ENCODE results near the gene CTDP1. TPM values are rescaled to one million over a fixed set of nuclear protein-coding genes. Genes with fewer than 3 reads are reported as not detected.

Gene CTDP1
- total RNA-seq, 2 experiments from 2014 or later = 28.0 to 29.1 TPM

DNA sequence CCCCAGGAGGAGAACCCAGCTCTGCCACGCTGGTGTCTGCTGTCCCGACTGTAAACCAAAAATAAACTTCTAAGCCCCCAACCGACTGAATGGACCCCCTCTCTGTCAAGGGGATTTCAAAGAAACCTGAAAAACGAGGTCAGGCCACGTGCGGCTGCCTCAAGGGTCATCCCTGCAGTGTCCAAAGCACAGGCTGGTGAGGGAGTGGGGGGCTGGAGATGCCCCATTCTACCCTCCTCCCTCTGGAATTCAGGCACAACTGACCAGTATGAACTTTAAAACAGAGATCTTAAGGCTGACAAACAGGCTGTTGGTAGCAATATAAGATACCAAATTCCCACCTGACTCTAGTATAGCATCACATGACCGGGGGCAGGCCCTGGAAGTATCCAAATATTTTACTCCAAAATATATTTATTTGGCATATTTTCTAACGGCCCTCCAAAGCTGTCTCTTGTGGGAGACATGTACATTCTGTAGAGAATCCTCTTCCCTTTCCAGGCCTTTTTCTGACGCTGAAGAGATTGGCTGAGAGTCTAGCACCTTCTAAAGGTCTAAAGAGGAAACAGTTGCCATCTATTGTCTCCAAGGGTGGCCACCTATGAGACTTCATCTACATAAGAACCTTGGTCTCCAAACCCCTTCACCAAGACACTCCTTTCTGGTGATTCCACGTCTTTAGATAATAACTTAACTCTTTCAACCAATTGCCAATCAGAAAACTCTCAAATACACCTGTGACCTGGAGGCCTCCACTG, 40.4 kb upstream of the CTDP1 start:
- CTCF ChIA-PET = interaction anchor here (1.0 to 1.9 kb wide), 2 partner anchors 260 to 261 kb away, joined by 4 to 5 read pairs; no protein-coding TSS in a partner anchor
- intact Hi-C loops (cut with micrococcal nuclease) = no loop called here
- no peaks in the 10 kb centered on the region for H3K36me3 Mint-ChIP-seq (ENCODE audit: low read depth)
- H3K9me3 Mint-ChIP-seq = no peaks in the 10 kb centered on the region
- H3K4me1 Mint-ChIP-seq (ENCODE audit: low read depth) = peaks cover 4% of the 10 kb centered on the region
- no peak for DNase-seq
- no peak overlapping the region for H3K27ac Mint-ChIP-seq
- H3K4me3 Mint-ChIP-seq = no peak overlapping the region
- peaks cover 19% of the 10 kb centered on the region for H3K27me3 Mint-ChIP-seq (ENCODE audit: low read depth)

DNA sequence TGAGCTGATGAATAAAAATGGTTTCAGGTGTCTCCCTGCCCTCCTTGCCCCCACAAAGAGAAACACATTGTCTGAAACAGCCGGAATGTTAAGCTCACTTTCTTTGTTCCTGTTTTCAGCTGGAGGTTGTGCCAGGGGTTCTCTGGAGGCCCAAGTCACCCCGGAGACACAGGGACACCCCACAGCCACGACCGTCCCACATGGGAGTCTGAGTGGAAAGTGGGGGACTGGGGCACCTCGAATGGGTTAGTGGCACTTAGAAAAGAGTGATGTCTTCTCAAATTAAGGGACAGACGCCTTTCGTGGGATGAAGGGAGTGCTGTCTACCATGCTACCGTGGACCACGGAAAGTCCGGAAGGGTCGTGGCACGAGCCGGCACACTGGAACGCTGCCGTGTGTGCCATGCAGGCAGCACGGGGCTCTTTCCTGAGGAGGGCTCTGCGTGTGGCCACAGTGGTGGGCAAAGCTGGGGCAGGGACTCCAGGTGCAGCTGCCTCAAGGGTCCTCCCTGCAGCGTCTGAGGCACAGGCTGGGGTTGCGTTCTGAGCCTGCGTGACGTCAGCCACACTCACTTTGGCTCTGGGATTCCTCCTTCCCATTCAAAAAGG, 39.4 kb upstream of the CTDP1 start:
- no peak overlapping the region for H3K27ac Mint-ChIP-seq
- CTCF ChIA-PET = interaction anchor here (0.7 to 1.9 kb wide), 3 partner anchors 190 to 262 kb away, joined by 3 to 5 read pairs (median 4); no protein-coding TSS in a partner anchor
- no peaks in the 10 kb centered on the region for H3K9me3 Mint-ChIP-seq
- peaks cover 19% of the 10 kb centered on the region for H3K27me3 Mint-ChIP-seq (ENCODE audit: low read depth)
- H3K4me1 Mint-ChIP-seq (ENCODE audit: low read depth) = peaks cover 4% of the 10 kb centered on the region
- DNase-seq = no peak
- no peaks in the 10 kb centered on the region for H3K36me3 Mint-ChIP-seq (ENCODE audit: low read depth)
- H3K4me3 Mint-ChIP-seq = no peak overlapping the region
- intact Hi-C loops (cut with micrococcal nuclease) = loop anchor here (10.0 kb wide), 1 partner anchor 765 kb away; no protein-coding TSS in a partner anchor

DNA sequence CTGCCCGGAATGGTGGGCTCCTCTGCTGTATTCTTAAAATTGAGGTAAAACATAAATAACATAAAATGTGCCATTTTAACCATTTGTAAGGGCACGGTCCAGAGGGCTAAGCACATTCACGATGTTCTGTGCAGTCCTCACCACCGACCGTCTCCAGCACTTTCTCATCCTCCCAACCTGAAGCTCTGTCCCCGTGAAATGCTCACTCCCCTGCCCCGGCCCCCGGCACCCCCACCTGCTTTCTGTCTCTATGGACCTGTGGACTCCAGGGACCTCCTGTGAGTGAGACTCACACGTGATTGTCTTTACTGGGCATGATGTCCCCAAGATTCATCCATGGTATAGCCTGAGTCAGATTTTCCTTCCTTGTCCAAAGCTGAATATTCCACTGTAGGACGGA, 38.7 kb upstream of the CTDP1 start:
- Mint-ChIP-seq H3K4me1 (ENCODE audit: low read depth) (peaks cover 4% of the 10 kb centered on the region), H3K36me3 (ENCODE audit: low read depth) (no peaks in the 10 kb centered on the region), H3K27ac (no peak overlapping the region), H3K9me3 (no peaks in the 10 kb centered on the region), H3K4me3 (no peak overlapping the region), H3K27me3 (ENCODE audit: low read depth) (peaks cover 19% of the 10 kb centered on the region)
- CTCF ChIA-PET = interaction anchor here (1.9 kb wide), 1 partner anchor 263 kb away, joined by 5 read pairs; no protein-coding TSS in a partner anchor
- DNase-seq = no peak
- intact Hi-C loops (cut with micrococcal nuclease) = loop anchor here (10.0 kb wide), 1 partner anchor 766 kb away; no protein-coding TSS in a partner anchor

DNA sequence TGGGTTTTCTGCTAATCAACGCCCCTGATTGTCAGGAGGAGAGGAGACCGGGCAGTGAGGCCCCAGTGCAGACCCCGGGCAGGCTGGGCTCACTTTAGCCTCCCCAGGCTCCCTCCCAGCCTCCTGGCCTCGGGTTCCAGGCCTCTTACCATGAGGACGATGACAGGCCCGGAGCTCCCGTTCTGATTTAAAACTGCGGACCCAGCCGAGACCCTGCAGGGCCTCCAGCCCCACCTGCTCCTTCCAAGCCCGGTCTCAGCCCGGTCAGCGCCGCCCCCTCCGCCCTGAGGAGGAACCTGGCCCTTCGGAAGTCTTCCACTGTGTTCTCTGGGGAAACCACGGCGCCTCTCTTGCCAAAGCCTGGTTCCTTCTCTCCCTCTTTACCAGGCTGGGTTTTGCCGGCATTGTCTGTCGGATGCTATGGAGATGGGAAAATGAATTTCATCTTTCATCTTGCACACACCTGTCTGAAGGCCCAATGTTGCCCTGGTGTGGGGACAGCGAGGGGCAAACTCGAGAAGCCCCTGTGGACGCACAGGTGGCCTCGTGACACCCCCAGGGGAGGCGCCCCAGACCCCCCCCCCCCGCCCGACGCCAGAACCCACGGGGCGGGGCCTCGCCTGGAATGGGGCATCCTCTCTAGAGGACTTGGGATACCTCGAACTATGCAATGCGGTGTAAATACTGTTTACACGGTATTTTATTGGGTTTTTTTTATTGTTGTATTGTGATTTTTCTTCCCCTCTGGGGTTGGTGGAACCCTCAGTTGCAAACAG, 37.7 kb upstream of the CTDP1 start:
- Mint-ChIP-seq H3K4me3 (no peak overlapping the region), H3K27me3 (ENCODE audit: low read depth) (peaks cover 18% of the 10 kb centered on the region), H3K4me1 (ENCODE audit: low read depth) (peaks cover 4% of the 10 kb centered on the region), H3K36me3 (ENCODE audit: low read depth) (no peaks in the 10 kb centered on the region), H3K9me3 (no peaks in the 10 kb centered on the region), H3K27ac (no peak overlapping the region)
- no peak for DNase-seq
- CTCF ChIA-PET = interaction anchor here (0.7 to 5.3 kb wide), 4 partner anchors 8 to 270 kb away, joined by 3 to 63 read pairs (median 4); no protein-coding TSS in a partner anchor
- intact Hi-C loops (cut with micrococcal nuclease) = loop anchor here (10.0 kb wide), 1 partner anchor 767 kb away; no protein-coding TSS in a partner anchor

DNA sequence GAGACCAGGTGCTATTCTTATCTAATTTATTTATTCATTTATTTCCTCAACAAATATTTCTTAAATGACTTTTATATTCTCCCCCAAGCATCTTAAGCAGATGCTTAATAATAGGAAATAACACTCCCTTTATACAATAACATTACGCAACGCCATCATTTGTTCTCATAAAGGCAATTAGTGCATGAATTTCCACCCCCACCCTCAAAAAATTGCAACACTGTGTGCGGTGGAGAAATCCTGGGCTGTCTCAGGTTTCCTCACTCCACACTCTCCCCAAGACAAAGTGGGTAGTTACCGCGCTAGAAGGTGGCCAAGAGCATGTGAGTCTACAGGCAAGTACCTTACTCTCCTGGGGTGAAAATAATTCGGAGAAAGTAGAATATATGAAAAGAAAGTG, 37.0 kb upstream of the CTDP1 start:
- CTCF ChIA-PET = interaction anchor here (0.7 to 5.3 kb wide), 7 partner anchors 8 to 270 kb away, joined by 3 to 63 read pairs (median 4); no protein-coding TSS in a partner anchor
- Mint-ChIP-seq H3K27ac (no peak overlapping the region), H3K4me3 (no peak overlapping the region), H3K4me1 (ENCODE audit: low read depth) (peaks cover 4% of the 10 kb centered on the region), H3K9me3 (no peaks in the 10 kb centered on the region), H3K36me3 (ENCODE audit: low read depth) (no peaks in the 10 kb centered on the region), H3K27me3 (ENCODE audit: low read depth) (peaks cover 14% of the 10 kb centered on the region)
- intact Hi-C loops (cut with micrococcal nuclease) = loop anchor here (10.0 kb wide), 1 partner anchor 768 kb away; no protein-coding TSS in a partner anchor
- DNase-seq = no peak

DNA sequence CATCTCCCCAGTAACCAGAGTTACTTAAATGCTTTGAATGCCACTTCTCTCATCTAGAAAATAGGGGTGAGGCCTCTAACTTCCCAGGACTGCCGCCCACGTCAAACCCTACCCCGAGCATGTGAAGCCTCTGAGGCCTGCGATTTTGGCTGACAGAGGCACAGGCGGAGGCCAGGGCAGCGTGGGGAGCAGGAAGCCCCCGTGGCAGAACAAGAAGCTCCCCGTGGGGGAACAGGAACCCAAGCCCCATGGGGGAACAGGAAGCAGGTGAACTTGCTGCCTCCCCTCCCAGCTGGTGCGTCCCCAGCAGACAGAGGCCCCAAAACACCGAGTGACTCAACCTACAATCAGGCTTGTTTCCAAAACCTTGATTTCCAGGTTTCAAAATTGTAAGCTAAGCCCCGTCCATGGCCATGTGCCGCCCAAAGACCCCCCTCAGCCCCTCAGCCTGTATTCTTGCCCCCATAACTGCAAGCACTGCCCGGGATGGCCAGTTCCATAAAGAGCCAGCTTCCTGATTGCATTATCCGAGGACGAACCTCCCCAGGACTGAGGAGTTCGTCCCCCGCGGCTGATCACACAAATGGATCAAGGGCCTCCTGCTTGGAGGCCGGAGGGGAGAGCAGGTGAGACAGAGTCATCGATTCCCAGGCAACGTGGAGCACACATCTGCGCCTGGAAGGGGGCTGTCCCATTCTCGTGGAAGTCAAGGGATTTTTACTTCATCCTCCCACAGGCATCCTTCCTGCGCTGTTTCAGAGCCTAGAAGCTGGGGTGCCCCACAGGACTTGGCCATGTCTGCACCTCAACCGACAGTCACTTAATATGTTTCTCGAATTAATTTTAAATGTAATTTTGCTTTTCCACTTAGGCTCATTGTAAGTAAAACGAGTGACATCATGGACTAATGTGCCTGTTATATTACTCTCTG, 36.3 kb upstream of the CTDP1 start:
- H3K4me3 Mint-ChIP-seq = no peak overlapping the region
- H3K27ac Mint-ChIP-seq = no peak overlapping the region
- peak; percentile 8 for DNase-seq
- intact Hi-C loops (cut with micrococcal nuclease) = loop anchor here (10.0 kb wide), 1 partner anchor 769 kb away; no protein-coding TSS in a partner anchor
- peaks cover 14% of the 10 kb centered on the region for H3K27me3 Mint-ChIP-seq (ENCODE audit: low read depth)
- H3K36me3 Mint-ChIP-seq (ENCODE audit: low read depth) = no peaks in the 10 kb centered on the region
- CTCF ChIA-PET = interaction anchor here (0.7 to 5.3 kb wide), 8 partner anchors 8 to 271 kb away, joined by 3 to 63 read pairs (median 4); no protein-coding TSS in a partner anchor
- H3K9me3 Mint-ChIP-seq = no peaks in the 10 kb centered on the region
- H3K4me1 Mint-ChIP-seq (ENCODE audit: low read depth) = peaks cover 4% of the 10 kb centered on the region

DNA sequence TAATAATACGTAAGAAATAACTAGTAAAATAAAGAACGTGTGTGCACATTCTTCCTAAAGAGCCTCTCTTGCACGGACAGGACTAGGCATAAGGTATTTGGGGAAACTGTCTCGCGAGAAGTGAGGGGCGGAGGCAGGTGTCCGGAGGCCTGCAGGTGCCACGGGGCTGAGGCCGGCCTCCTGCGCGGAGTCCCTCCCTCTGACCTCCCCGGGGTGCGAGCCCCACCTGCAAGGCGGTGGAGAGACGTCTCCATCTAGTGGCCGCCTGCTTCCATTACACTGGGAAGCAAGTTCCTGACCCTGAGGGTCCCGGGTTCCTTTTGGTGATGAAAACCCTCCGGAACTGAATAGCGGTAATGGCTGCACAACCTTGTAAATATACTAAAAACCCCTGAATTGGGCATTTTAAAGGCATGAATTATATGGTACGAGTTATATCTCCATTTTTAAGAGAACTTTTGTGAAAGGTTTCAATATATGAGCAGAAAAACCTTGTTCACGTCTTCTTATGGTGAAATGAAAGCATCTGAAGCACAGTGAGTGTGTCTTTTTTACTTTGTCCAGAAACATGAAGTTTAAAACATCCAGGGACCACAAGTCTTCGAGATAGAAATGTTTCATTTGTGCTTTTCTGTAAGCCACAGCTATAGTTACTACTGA, 35.5 kb upstream of the CTDP1 start:
- intact Hi-C loops (cut with micrococcal nuclease) = loop anchor here (1.0 to 10.0 kb wide), 3 partner anchors 116 to 769 kb away; no protein-coding TSS in a partner anchor
- H3K4me1 Mint-ChIP-seq (ENCODE audit: low read depth) = peaks cover 4% of the 10 kb centered on the region
- no peaks in the 10 kb centered on the region for H3K9me3 Mint-ChIP-seq

DNA sequence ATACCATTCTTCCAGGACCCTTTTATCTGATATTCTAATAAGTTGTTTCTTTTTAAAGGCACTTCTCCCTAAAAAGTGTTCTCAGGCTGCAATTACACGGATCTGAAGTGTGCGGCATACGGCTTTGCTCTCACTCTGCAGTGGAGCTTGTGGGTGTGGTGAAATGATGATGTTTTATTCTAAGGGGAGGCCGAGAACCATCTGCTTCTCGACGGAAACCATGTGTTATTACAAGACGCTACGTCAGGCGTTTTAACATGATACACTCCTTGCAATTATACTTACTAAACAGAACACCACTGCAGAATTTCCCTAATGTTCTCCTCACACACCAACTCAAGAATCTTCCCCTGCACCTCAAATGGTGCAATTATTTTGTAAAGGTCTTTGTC, 34.9 kb upstream of the CTDP1 start:
- no peak for DNase-seq
- intact Hi-C loops (cut with micrococcal nuclease) = loop anchor here (1.0 to 10.0 kb wide), 3 partner anchors 116 to 770 kb away; no protein-coding TSS in a partner anchor
- CTCF ChIA-PET = interaction anchor here (0.7 to 5.3 kb wide), 8 partner anchors 21 to 274 kb away, joined by 3 to 63 read pairs (median 3); no protein-coding TSS in a partner anchor
- Mint-ChIP-seq H3K36me3 (ENCODE audit: low read depth) (no peaks in the 10 kb centered on the region), H3K27me3 (ENCODE audit: low read depth) (peaks cover 5% of the 10 kb centered on the region), H3K9me3 (no peaks in the 10 kb centered on the region), H3K4me3 (no peak overlapping the region), H3K4me1 (ENCODE audit: low read depth) (peaks cover 4% of the 10 kb centered on the region), H3K27ac (no peak overlapping the region)

More for the DNA sequence above, 35.5 kb upstream of the CTDP1 start:
- peak; percentile 78 for DNase-seq
- H3K27ac Mint-ChIP-seq = no peak overlapping the region
- H3K36me3 Mint-ChIP-seq (ENCODE audit: low read depth) = no peaks in the 10 kb centered on the region
- CTCF ChIA-PET = interaction anchor here (0.7 to 5.3 kb wide), 9 partner anchors 8 to 274 kb away, joined by 3 to 63 read pairs (median 3); no protein-coding TSS in a partner anchor
- peaks cover 9% of the 10 kb centered on the region for H3K27me3 Mint-ChIP-seq (ENCODE audit: low read depth)
- H3K4me3 Mint-ChIP-seq = no peak overlapping the region

DNA sequence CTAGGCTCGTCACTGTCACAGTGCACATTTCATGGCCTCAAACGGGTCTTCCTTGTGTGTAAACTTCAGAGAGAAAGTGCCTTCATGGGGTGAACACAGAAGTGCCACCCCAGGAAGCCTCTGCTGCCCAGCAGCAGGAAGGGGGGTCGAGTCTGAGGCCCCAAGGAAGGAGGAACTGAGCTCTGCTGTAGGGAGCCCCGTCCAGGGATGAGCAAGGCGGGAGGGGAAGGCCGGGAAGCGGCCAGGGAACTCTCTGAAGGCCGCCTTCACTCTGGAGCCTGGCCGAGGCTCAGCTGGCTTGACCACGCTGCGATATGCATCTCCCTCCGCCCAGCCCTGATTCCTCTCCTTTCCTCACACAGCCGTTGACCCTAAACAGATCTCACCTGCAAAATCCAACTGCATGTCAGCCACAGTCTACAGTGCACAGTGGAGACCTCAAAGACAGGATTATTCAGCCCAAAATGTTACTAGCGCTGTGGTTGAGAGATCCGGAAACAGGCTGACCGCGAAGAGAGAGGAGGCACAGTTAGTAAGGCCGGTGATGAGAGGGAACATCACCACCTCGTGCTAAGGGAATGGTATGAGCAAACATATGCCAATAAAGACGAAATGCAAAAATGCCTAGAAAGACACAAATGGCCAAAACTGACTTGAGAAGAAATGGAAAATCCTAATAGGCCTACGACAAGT, 34.2 kb upstream of the CTDP1 start:
- DNase-seq = peak; percentile 13
- CTCF ChIA-PET = interaction anchor here (0.9 to 5.3 kb wide), 4 partner anchors 69 to 266 kb away, joined by 3 to 63 read pairs (median 3); no protein-coding TSS in a partner anchor
- no peak overlapping the region for H3K4me3 Mint-ChIP-seq
- no peaks in the 10 kb centered on the region for H3K27me3 Mint-ChIP-seq (ENCODE audit: low read depth)
- H3K27ac Mint-ChIP-seq = no peak overlapping the region
- peaks cover 4% of the 10 kb centered on the region for H3K4me1 Mint-ChIP-seq (ENCODE audit: low read depth)
- intact Hi-C loops (cut with micrococcal nuclease) = loop anchor here (10.0 kb wide), 1 partner anchor 771 kb away; no protein-coding TSS in a partner anchor
- no peaks in the 10 kb centered on the region for H3K36me3 Mint-ChIP-seq (ENCODE audit: low read depth)
- H3K9me3 Mint-ChIP-seq = no peaks in the 10 kb centered on the region

DNA sequence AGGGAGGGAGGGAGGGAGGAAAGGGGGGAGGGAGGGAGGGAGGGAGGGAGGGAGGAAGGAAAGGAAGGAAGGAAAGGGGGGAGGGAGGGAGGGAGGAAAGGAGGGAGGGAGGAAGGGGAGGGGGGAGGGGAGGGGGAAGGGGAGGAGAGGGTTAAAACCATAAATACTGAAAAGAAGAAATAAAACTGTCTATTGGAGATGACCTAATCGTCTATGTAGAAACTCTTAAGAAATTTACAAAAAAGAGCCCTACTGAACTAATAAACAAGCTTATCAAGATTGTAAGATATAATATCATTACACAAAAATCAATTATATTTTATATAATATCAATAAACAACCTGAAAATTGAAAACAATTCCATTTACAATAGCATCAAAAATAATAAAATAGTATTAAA, 32.3 kb upstream of the CTDP1 start:
- Mint-ChIP-seq H3K9me3 (no peaks in the 10 kb centered on the region), H3K4me3 (no peak overlapping the region), H3K4me1 (ENCODE audit: low read depth) (peaks cover 4% of the 10 kb centered on the region), H3K27ac (no peak overlapping the region), H3K36me3 (ENCODE audit: low read depth) (no peaks in the 10 kb centered on the region), H3K27me3 (ENCODE audit: low read depth) (no peaks in the 10 kb centered on the region)
- no peak for DNase-seq
- CTCF ChIA-PET = interaction anchor here (1.2 kb wide), 1 partner anchor 269 kb away, joined by 3 read pairs; no protein-coding TSS in a partner anchor
- intact Hi-C loops (cut with micrococcal nuclease) = loop anchor here (10.0 kb wide), 1 partner anchor 773 kb away; no protein-coding TSS in a partner anchor

Measured in activated naive CD4-positive, alpha-beta T cell treated with anti-CD3 and anti-CD28 coated beads for 36 hours (primary cell).